Ovary (tissue), 3 donors: ENCODE results near the gene DNAJB8.

Experiments used
- EP300 ChIP-seq: sonication (generic); formaldehyde crosslinking; IDR thresholded peaks from one replicate; pipeline ENCODE4 v1.6.1; 2017; ENCODE audit warnings: antibody characterized with exemption
- POLR2A ChIP-seq: fragments of 450-650 bp; IDR thresholded peaks from one replicate; pipeline ENCODE4 v1.6.1; 2017; ENCODE audit warnings: antibody characterized with exemption, mild to moderate bottlenecking, moderate library complexity
- TF ChIP-seq, protein P1 (sequence below), 3 donors: fragments of 450-650 bp in 2 of 3; fragments of 200-600 bp in 1 of 3; IDR thresholded peaks; one replicate each; pipeline versions ENCODE4 v1.5.1 to v1.8.0; 2016 to 2022; ENCODE audit warnings: antibody characterized with exemption in 3 of 3, mild to moderate bottlenecking in 1 of 3
- donor health status: DM: no; HTN: no; CAD: no.

DNA sequence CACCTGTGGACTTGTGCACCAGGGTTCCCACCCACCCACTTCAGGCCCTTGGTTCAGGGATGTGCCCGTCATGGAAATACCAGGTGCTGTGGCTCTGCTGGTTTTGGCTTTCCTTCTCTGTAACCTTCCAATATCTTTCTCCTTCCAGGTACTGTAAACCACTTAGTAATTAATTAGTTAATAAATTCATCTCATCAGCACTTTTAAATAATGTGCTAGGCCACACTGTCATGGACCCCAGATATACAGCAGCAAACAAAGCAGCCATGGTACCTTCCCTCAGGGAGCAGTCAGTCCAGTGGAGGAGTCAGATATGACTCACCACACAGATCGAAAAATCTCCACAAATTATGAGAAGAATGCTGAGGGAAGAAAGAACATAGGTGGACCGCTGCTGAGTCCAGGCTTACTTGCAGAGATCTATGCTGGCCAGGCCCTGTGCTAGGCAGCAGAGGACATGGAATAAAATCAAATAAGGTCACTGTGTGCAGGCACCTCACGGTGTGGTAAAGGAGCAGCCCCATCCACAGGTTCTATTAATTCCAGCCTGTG is 33.1 kb upstream of the DNAJB8 start:
- TF ChIP-seq POLR2A (no peak), EP300 (no peak)
- TF ChIP-seq, protein P1, sequence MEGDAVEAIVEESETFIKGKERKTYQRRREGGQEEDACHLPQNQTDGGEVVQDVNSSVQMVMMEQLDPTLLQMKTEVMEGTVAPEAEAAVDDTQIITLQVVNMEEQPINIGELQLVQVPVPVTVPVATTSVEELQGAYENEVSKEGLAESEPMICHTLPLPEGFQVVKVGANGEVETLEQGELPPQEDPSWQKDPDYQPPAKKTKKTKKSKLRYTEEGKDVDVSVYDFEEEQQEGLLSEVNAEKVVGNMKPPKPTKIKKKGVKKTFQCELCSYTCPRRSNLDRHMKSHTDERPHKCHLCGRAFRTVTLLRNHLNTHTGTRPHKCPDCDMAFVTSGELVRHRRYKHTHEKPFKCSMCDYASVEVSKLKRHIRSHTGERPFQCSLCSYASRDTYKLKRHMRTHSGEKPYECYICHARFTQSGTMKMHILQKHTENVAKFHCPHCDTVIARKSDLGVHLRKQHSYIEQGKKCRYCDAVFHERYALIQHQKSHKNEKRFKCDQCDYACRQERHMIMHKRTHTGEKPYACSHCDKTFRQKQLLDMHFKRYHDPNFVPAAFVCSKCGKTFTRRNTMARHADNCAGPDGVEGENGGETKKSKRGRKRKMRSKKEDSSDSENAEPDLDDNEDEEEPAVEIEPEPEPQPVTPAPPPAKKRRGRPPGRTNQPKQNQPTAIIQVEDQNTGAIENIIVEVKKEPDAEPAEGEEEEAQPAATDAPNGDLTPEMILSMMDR (IDR thresholded peaks at IDR 0.05) = no peak
